ENCODE data around the gene LRRC8E.

- TF ChIP-seq CTCF (IDR thresholded peaks at IDR 0.05) (peak in 2 of 4 experiments; percentile 32 to 46), POLR2A (IDR thresholded peaks at IDR 0.05) (peak in 1 of 2 donors; percentile 48)
Observed at GRCh38 chr19:7926021-7926726, 37.9 kb downstream of the LRRC8E start, which contains the start of gene CTXN1.

Data from uterus (tissue), 2 donors.